ENCODE results near the gene SLC6A18.

The SLC6A18 gene

DNA sequence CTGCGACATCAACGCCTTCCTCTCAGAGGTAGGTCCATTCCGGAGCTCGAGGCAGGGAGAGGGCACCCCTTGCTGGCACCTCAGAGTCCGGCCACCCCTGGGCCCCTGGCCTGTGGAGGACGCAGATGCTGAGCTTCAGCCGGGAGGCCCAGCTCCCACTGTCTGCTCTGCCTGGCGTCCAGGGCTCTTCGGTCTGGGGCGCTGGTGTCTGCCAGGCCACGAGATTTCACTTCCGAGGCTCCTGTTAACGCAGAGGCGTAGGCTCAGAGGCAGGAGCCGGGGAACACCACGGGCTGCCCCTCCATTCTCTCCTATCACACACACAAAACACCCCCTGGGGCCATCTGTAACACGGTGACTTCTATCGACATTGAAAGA lies 8.3 kb upstream of the SLC6A18 start:
- H3K4me3 ChIP-seq (ENCODE audit: low read length) = no peak overlapping the region
- TF ChIP-seq, protein P1, sequence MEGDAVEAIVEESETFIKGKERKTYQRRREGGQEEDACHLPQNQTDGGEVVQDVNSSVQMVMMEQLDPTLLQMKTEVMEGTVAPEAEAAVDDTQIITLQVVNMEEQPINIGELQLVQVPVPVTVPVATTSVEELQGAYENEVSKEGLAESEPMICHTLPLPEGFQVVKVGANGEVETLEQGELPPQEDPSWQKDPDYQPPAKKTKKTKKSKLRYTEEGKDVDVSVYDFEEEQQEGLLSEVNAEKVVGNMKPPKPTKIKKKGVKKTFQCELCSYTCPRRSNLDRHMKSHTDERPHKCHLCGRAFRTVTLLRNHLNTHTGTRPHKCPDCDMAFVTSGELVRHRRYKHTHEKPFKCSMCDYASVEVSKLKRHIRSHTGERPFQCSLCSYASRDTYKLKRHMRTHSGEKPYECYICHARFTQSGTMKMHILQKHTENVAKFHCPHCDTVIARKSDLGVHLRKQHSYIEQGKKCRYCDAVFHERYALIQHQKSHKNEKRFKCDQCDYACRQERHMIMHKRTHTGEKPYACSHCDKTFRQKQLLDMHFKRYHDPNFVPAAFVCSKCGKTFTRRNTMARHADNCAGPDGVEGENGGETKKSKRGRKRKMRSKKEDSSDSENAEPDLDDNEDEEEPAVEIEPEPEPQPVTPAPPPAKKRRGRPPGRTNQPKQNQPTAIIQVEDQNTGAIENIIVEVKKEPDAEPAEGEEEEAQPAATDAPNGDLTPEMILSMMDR (conservative IDR thresholded peaks at IDR 0.05; ENCODE audit: low read depth, low read length) = no peak
- DNase-seq (ENCODE audit: low read depth) = no peak

DNA sequence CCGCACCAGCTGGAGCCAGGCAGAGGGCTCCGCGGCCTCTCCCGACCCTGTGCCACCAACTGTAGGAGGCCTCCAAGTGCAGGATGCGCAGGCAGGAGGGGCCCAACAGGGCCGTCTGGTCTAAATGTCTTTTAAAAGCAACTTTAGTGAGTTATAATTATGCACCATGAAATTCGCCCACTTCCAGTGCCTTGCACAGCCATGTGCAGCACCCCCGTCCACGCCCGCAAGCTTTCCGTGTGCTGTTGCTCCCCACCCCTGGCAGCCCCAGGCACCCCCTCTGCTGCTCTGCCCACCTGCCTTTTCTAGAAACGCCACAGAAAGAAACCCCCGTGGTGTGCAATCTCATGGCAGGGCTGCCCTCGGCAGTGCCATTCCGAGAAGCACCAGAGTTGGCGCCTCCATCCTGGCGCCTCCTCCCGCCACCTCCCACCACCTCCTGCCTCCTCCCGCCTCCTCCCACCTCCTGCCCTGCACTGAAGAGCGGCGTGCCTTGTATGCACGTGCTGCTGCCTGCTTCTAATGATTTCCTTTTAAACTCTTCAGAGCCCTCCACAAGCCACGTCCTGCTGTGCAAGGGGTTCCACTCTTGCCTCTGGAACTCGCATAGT lies 7.5 kb upstream of the SLC6A18 start:
- no peak for DNase-seq (ENCODE audit: low read depth)
- H3K4me3 ChIP-seq (ENCODE audit: low read length) = no peak overlapping the region
- TF ChIP-seq, protein P1 (conservative IDR thresholded peaks at IDR 0.05; ENCODE audit: low read depth, low read length) = no peak

DNA sequence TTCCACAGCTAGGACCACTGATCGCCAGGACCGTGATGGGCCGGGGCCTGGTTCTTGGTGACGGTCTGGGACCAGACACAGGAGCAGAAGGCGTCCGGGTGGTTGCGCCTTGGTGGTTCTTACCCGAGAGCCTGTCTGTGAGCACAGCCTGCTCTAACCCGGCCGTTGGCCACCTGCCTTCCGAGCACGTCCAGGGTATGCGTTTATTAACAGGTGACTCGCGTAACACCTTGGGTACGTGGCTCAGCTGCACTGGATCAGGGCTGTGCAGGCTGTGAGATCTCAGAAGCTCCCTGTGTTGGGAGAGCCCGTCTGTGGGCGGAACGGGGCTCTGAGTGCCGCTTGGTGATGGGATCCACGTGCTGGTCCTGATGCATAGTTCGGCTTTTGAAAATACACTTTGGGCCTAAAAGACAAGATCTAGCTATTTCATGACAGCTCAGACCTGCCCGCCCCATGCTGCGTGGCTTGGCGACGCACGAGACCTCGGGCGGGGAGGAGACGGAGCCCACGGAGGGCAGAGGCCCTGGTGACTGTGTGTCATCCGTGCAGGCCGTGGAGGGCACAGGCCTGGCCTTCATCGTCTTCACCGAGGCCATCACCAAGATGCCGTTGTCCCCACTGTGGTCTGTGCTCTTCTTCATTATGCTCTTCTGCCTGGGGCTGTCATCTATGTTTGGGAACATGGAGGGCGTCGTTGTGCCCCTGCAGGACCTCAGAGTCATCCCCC lies 6.7 kb upstream of the SLC6A18 start:
- no peak for DNase-seq (ENCODE audit: low read depth)
- TF ChIP-seq, protein P1 (conservative IDR thresholded peaks at IDR 0.05; ENCODE audit: low read depth, low read length) = no peak
- H3K4me3 ChIP-seq (ENCODE audit: low read length) = no peak overlapping the region

DNA sequence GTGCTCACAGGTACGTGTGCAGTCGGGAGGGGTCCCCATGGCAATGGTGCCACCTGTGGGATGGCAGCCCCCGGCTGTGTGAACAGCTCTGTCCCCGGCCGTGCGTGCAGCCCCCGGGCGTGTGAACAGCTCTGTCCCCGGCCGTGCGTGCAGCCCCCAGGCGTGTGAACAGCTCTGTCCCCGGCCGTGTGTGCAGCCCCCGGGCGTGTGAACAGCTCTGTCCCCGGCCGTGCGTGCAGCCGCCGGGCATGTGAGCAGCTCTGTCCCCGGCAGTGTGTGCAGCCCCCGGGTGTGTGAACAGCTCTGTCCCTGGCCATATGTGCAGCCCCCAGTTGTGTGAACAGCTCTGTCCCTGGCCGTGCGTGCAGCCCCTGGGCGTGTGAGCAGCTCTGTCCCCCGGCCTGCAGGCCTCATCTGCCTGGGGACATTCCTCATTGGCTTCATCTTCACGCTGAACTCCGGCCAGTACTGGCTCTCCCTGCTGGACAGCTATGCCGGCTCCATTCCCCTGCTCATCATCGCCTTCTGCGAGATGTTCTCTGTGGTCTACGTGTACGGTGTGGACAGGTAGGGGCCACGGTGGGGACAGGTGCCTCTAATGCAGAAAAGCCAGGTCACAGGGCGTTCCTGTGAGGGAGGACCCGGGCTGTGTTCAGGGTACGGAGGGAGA lies 5.9 kb upstream of the SLC6A18 start:
- DNase-seq (ENCODE audit: low read depth) = no peak
- no peak overlapping the region for H3K4me3 ChIP-seq (ENCODE audit: low read length)
- TF ChIP-seq, protein P1 (conservative IDR thresholded peaks at IDR 0.05; ENCODE audit: low read depth, low read length) = no peak

DNA sequence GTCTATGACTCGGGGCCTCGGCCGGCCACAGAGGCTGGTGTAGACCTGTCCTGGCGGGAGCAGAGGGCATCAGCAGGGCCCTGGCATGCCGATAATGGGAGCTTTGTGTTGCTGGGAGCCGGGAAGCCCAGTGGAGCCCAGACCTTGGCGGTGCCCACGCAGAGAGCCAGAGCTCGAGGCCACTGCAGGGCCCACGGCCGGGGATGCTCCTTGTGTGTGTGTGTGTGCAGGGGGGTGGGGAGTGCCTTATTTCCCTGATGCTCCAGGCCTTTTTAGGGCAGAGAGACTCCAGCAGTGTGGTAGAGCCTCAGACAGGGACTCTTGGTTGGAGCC lies 5.4 kb upstream of the SLC6A18 start:
- TF ChIP-seq, protein P1 (conservative IDR thresholded peaks at IDR 0.05; ENCODE audit: low read depth, low read length) = no peak
- no peak for DNase-seq (ENCODE audit: low read depth)
- H3K4me3 ChIP-seq (ENCODE audit: low read length) = no peak overlapping the region

DNA sequence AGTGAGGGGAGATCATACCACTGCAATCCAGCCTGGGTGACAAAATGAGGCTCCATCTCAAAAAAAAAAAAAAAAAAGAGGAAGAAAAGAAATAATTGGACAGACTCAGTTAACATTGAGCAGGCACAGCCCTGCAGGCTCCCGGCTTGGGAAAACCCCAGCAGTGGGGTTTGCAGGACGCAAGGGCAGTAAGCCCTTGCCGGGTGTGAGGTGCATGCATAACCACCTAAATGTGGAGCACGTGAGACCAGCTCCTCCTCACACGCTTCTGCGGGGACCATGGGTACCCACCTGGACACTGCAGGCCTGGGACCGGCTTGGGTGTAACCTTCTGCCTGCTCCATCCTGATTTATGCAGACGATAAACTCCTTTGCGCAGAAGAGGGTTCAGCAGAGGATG lies 4.8 kb upstream of the SLC6A18 start:
- TF ChIP-seq, protein P1 (conservative IDR thresholded peaks at IDR 0.05; ENCODE audit: low read depth, low read length) = no peak
- no peak overlapping the region for H3K4me3 ChIP-seq (ENCODE audit: low read length)
- no peak for DNase-seq (ENCODE audit: low read depth)

DNA sequence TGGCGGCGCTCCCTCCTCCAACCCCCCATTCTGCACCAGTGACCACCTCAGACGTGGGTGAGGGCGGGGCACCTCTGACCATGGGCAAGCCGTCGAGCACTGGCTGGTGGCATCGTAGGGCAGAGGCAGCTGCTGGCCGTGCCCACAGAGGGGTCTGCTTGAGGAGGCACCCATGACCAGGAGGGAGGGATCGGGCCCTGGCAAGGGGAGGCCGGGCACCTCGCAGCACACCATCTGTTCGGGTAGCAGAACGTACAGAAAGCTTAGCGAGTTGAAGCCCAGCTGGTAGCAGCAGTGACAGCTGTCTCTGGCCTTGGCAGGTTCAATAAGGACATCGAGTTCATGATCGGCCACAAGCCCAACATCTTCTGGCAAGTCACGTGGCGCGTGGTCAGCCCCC lies 4.3 kb upstream of the SLC6A18 start:
- no peak overlapping the region for H3K4me3 ChIP-seq (ENCODE audit: low read length)
- TF ChIP-seq, protein P1 (conservative IDR thresholded peaks at IDR 0.05; ENCODE audit: low read depth, low read length) = no peak
- no peak for DNase-seq (ENCODE audit: low read depth)
